GM19193 (cell line): ENCODE data around the gene CEBPG.

ENCODE experiments used
- POLR2A ChIP-seq: IDR thresholded peaks from 4 replicates; pipeline ENCODE4 v1.6.1; 2011; ENCODE audit not compliant: insufficient read depth, insufficient read length; ENCODE audit errors: extremely low read depth

The CEBPG gene

GRCh38 chr19:33385956-33386355, 12.4 kb downstream of the CEBPG start:
- no peak for TF ChIP-seq POLR2A

DNA sequence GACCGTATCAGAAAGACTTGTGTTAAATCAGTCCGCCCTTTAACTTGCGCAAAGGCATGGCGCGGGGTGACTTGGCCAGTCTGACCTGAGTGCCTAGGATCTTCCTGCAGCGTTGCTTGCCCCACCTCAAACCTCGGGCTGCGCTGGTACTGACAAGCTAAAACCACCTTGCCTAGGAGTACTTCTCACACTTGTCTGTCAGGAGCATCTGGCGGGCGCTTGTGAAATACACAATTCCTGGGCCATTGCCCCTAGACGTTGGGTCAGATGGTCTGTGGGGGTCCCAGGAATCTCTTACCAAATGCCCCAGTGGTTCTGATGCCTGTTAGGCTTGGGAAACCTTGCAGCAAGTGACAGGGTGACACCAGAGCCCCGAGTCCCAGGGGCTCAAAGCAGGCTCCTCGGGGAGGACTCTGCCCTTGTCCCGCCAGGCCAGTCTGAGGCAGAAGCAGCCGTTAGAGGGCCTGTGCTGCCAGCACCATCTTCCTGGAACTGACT, 12.9 kb downstream of the CEBPG start:
- TF ChIP-seq POLR2A: no peak

GRCh38 chr19:33387351-33388230, 14.1 kb downstream of the CEBPG start:
- no peak for TF ChIP-seq POLR2A

DNA sequence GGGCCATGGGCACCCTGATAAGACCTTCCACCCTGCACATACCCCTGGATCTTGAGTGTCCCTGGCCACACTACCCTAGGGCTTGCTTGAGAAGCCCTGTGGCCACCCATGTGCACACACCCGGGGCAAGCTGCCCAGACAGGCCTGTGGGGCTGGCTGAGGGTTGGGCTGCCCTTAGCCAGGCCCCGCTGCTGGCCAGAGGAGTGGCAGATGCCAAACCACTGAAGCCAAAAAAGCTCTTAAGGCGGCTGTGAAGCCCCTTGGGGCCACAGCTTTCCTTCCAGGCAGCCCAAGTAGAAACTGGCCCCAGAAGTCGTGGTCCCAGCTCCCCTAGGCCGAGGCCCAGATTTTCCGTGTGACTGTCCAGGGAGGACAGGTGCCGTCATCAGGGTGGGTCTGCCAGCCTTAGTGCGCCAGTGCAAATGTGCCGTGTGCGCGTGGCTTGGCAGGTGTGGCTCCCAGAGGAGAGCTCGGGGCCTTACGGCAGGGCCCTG, 14.8 kb downstream of the CEBPG start:
- no peak for TF ChIP-seq POLR2A

- no peak for TF ChIP-seq POLR2A
Observed at GRCh38 chr19:33388725-33389420, 15.4 kb downstream of the CEBPG start.

DNA sequence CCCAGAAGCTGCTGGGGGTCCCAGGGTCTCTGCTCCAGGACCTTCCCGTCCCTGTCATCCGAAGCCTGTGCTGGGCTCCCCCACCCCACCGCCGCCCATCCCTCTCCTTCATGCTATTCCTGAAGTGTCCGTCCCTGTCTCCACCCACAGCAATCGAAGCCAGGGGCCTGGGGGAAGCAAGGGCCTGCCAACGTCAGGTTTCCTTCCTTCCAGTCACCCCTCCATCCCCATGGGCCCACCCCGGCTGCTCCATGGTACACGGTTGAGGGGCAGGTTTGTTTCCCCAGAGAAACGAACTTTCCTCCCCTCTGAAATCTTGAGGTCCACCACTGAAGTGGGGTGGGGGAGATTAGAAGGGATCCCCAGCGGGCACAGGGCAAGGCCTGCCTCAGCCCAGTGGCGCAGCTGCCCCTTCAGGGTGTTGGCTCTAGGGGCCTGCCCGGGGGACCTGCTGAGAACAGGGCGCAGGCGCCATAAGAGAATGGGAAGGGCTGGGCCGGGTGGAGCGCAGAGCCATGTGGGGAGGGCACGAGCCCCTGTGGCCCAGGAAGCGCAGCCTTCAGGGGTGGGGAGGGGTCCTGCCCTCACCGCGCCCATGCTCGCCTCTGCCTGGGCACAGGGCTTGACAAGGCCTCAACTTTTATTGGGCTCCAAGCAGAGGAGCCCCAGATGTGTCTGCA, 16.1 kb downstream of the CEBPG start:
- TF ChIP-seq POLR2A: no peak

DNA sequence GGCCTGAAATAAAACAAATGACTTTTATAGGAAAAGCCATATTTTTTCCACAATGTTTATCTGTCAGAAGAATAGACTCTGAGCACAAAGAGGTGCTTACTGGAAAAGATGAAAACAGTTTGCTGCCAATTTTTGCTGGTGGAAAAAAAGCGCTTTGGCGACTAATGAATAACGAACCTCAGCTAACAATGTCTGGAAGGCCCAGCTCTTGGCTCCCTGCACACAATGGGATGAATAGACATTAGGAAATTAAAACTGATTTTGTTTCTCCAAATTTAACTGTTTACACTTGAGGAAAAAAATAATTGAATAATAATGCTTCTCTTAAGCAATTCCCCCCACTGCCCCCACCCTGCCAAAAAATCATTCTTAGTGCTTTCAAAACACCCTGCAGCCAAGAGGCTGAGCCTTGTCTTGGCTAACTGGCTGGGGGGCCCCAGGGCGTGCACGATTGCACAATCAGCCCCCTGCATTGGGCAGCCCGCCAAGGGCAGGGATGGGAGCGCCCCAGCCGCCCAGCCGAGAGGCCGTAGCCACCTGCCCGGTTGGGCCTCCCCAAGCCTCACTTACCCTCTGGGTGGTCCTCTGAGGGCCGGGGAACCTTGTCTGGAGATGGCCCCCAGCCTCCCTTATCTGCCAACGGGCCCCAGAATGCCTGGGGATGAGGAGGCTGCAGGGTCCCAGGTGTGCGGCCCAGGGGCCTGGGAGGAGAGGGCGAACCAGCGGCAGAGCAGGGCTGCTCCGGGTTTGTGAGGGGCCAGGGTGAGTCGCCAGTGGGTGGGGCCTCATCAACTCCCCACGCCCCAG, 16.8 kb downstream of the CEBPG start:
- TF ChIP-seq POLR2A: no peak

GRCh38 chr19:33390908-33391630, 17.6 kb downstream of the CEBPG start:
- TF ChIP-seq POLR2A: no peak

GRCh38 chr19:33391631-33392249, 18.2 kb downstream of the CEBPG start:
- no peak for TF ChIP-seq POLR2A

- no peak for TF ChIP-seq POLR2A
Observed at GRCh38 chr19:33392341-33393285, 19.1 kb downstream of the CEBPG start.

DNA sequence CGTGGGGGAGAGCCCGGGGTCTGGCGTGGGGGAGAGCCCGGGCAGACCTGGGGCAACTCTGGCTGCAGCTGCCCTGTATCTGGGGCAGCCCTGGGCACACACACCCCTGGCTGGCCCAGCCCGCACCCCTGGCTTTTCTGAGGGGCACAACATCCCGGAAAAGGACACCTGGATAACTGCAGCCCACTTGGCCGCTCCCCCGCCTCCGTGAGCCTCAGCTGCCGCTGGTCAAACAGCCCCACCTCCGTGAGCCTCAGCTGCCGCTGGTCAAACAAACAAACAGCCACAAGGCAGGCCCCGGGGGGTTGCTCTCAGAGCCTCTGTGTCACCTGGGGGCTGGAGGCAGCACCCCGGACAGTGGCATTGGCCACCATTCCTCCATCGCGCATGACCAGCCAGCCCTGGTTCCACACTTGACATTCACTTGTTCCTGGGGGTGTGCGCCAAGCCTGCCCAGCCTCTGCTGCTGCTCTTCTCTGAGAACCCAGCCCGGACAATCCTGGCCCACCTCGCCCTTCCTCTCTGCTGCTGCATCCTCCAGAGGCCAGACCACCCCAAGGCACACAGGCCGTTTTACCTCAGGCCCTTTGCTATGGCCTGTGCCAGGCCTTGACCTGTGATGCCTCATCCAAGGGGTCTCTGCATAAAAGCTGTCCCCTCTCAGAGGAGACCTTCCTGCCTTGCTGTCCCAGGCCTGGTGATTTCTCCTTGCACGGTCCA, 19.9 kb downstream of the CEBPG start:
- no peak for TF ChIP-seq POLR2A
